Measurements from ENCODE around the gene WASL.

The WASL gene

GRCh38 chr7:123661765-123662164, 87.0 kb downstream of the WASL start:
- H3K27ac ChIP-seq (ENCODE audit: low read depth, low read length), result no peak overlapping the region
- H3K79me2 ChIP-seq (ENCODE audit: control insufficient read depth, insufficient read depth, low read length, unreplicated experiment), result no peaks in the 10 kb centered on the region
- H3K36me3 ChIP-seq (ENCODE audit: insufficient read depth, low read length), result no peaks in the 10 kb centered on the region
- no peak overlapping the region for H2AFZ ChIP-seq (ENCODE audit: low read length, unreplicated experiment)
- no peaks in the 10 kb centered on the region for H3K4me1 ChIP-seq (ENCODE audit: control insufficient read depth, insufficient read depth, low read length, unreplicated experiment)
- peaks cover 9% of the 10 kb centered on the region; the same call in 1 of the 2 replicates for H3K27me3 ChIP-seq (ENCODE audit: insufficient read depth, low read length)
- no peak overlapping the region for H3K4me3 ChIP-seq (ENCODE audit: low read depth, low read length)

GRCh38 chr7:123660514-123661354, 88.1 kb downstream of the WASL start:
- peaks cover 9% of the 10 kb centered on the region; the same call in 1 of the 2 replicates for H3K27me3 ChIP-seq (ENCODE audit: insufficient read depth, low read length)
- H3K27ac ChIP-seq (ENCODE audit: low read depth, low read length), result no peak overlapping the region
- no peak overlapping the region for H2AFZ ChIP-seq (ENCODE audit: low read length, unreplicated experiment)
- H3K4me3 ChIP-seq (ENCODE audit: low read depth, low read length), result no peak overlapping the region
- no peaks in the 10 kb centered on the region for H3K4me1 ChIP-seq (ENCODE audit: control insufficient read depth, insufficient read depth, low read length, unreplicated experiment)
- H3K36me3 ChIP-seq (ENCODE audit: insufficient read depth, low read length), result no peaks in the 10 kb centered on the region
- H3K79me2 ChIP-seq (ENCODE audit: control insufficient read depth, insufficient read depth, low read length, unreplicated experiment), result no peaks in the 10 kb centered on the region

GRCh38 chr7:123658023-123658422, 90.8 kb downstream of the WASL start:
- no peak overlapping the region for H3K27ac ChIP-seq (ENCODE audit: low read depth, low read length)
- H3K4me1 ChIP-seq (ENCODE audit: control insufficient read depth, insufficient read depth, low read length, unreplicated experiment), result no peaks in the 10 kb centered on the region
- H3K79me2 ChIP-seq (ENCODE audit: control insufficient read depth, insufficient read depth, low read length, unreplicated experiment), result no peaks in the 10 kb centered on the region
- peaks cover 9% of the 10 kb centered on the region; the same call in 1 of the 2 replicates for H3K27me3 ChIP-seq (ENCODE audit: insufficient read depth, low read length)
- no peak overlapping the region for H3K4me3 ChIP-seq (ENCODE audit: low read depth, low read length)
- no peak overlapping the region for H2AFZ ChIP-seq (ENCODE audit: low read length, unreplicated experiment)
- H3K36me3 ChIP-seq (ENCODE audit: insufficient read depth, low read length), result no peaks in the 10 kb centered on the region

- Histone ChIP-seq H3K79me2 (ENCODE audit: control insufficient read depth, insufficient read depth, low read length, unreplicated experiment) (no peaks in the 10 kb centered on the region), H2AFZ (ENCODE audit: low read length, unreplicated experiment) (no peak overlapping the region), H3K4me3 (ENCODE audit: low read depth, low read length) (no peak overlapping the region), H3K27ac (ENCODE audit: low read depth, low read length) (no peak overlapping the region), H3K27me3 (ENCODE audit: insufficient read depth, low read length) (peaks cover 9% of the 10 kb centered on the region; the same call in 1 of the 2 replicates), H3K36me3 (ENCODE audit: insufficient read depth, low read length) (no peaks in the 10 kb centered on the region), H3K4me1 (ENCODE audit: control insufficient read depth, insufficient read depth, low read length, unreplicated experiment) (no peaks in the 10 kb centered on the region)
Measured at GRCh38 chr7:123657304-123657685, 91.5 kb downstream of the WASL start.

- peaks cover 9% of the 10 kb centered on the region; the same call in 1 of the 2 replicates for H3K27me3 ChIP-seq (ENCODE audit: insufficient read depth, low read length)
- no peak overlapping the region for H3K4me3 ChIP-seq (ENCODE audit: low read depth, low read length)
- H3K27ac ChIP-seq (ENCODE audit: low read depth, low read length), result no peak overlapping the region
- no peaks in the 10 kb centered on the region for H3K4me1 ChIP-seq (ENCODE audit: control insufficient read depth, insufficient read depth, low read length, unreplicated experiment)
- no peaks in the 10 kb centered on the region for H3K36me3 ChIP-seq (ENCODE audit: insufficient read depth, low read length)
- no peak overlapping the region for H2AFZ ChIP-seq (ENCODE audit: low read length, unreplicated experiment)
- no peaks in the 10 kb centered on the region for H3K79me2 ChIP-seq (ENCODE audit: control insufficient read depth, insufficient read depth, low read length, unreplicated experiment)
Measured at GRCh38 chr7:123656544-123657303, 92.1 kb downstream of the WASL start.

GRCh38 chr7:123655614-123656013, 93.2 kb downstream of the WASL start, which contains the start of gene LMOD2:
TSS of gene LMOD2 (plus strand) at chr7:123655866. CDS start at chr7:123655964, 98 bp downstream.
- no peak within 1 kb of the TSS for H3K27ac ChIP-seq (ENCODE audit: low read depth, low read length)
- H3K36me3 ChIP-seq (ENCODE audit: insufficient read depth, low read length), result no peaks in the 10 kb centered on the region
- H3K27me3 ChIP-seq (ENCODE audit: insufficient read depth, low read length), result 0 out of 2 replicates have a peak, but pooled peaks cover 9% of the 10 kb centered on the region
- no peak within 1 kb of the TSS for H2AFZ ChIP-seq (ENCODE audit: low read length, unreplicated experiment)
- H3K4me3 ChIP-seq (ENCODE audit: low read depth, low read length), result no peak within 1 kb of the TSS
- H3K4me1 ChIP-seq (ENCODE audit: control insufficient read depth, insufficient read depth, low read length, unreplicated experiment), result no peaks in the 10 kb centered on the region
- H3K79me2 ChIP-seq (ENCODE audit: control insufficient read depth, insufficient read depth, low read length, unreplicated experiment), result no peaks in the 10 kb centered on the region

- H3K4me1 ChIP-seq (ENCODE audit: control insufficient read depth, insufficient read depth, low read length, unreplicated experiment), result no peaks in the 10 kb centered on the region
- H3K27ac ChIP-seq (ENCODE audit: low read depth, low read length), result no peak overlapping the region
- no peaks in the 10 kb centered on the region for H3K79me2 ChIP-seq (ENCODE audit: control insufficient read depth, insufficient read depth, low read length, unreplicated experiment)
- no peak overlapping the region for H2AFZ ChIP-seq (ENCODE audit: low read length, unreplicated experiment)
- H3K27me3 ChIP-seq (ENCODE audit: insufficient read depth, low read length), result no peaks in the 10 kb centered on the region
- no peaks in the 10 kb centered on the region for H3K36me3 ChIP-seq (ENCODE audit: insufficient read depth, low read length)
- no peak overlapping the region for H3K4me3 ChIP-seq (ENCODE audit: low read depth, low read length)
Measured at GRCh38 chr7:123653162-123653561, 95.6 kb downstream of the WASL start.

GRCh38 chr7:123652406-123652805, 96.4 kb downstream of the WASL start:
- H3K4me1 ChIP-seq (ENCODE audit: control insufficient read depth, insufficient read depth, low read length, unreplicated experiment), result no peaks in the 10 kb centered on the region
- H3K79me2 ChIP-seq (ENCODE audit: control insufficient read depth, insufficient read depth, low read length, unreplicated experiment), result no peaks in the 10 kb centered on the region
- no peak overlapping the region for H2AFZ ChIP-seq (ENCODE audit: low read length, unreplicated experiment)
- no peaks in the 10 kb centered on the region for H3K36me3 ChIP-seq (ENCODE audit: insufficient read depth, low read length)
- H3K27me3 ChIP-seq (ENCODE audit: insufficient read depth, low read length), result no peaks in the 10 kb centered on the region
- H3K27ac ChIP-seq (ENCODE audit: low read depth, low read length), result no peak overlapping the region
- no peak overlapping the region for H3K4me3 ChIP-seq (ENCODE audit: low read depth, low read length)

- Histone ChIP-seq H3K27me3 (ENCODE audit: insufficient read depth, low read length) (no peaks in the 10 kb centered on the region), H3K27ac (ENCODE audit: low read depth, low read length) (no peak overlapping the region), H3K79me2 (ENCODE audit: control insufficient read depth, insufficient read depth, low read length, unreplicated experiment) (no peaks in the 10 kb centered on the region), H3K4me1 (ENCODE audit: control insufficient read depth, insufficient read depth, low read length, unreplicated experiment) (no peaks in the 10 kb centered on the region), H3K36me3 (ENCODE audit: insufficient read depth, low read length) (no peaks in the 10 kb centered on the region), H2AFZ (ENCODE audit: low read length, unreplicated experiment) (no peak overlapping the region), H3K4me3 (ENCODE audit: low read depth, low read length) (no peak overlapping the region)
Measured at GRCh38 chr7:123650595-123650994, 98.2 kb downstream of the WASL start.

GRCh38 chr7:123649964-123650363, 98.8 kb downstream of the WASL start:
- Histone ChIP-seq H2AFZ (ENCODE audit: low read length, unreplicated experiment) (no peak overlapping the region), H3K79me2 (ENCODE audit: control insufficient read depth, insufficient read depth, low read length, unreplicated experiment) (no peaks in the 10 kb centered on the region), H3K27ac (ENCODE audit: low read depth, low read length) (no peak overlapping the region), H3K4me1 (ENCODE audit: control insufficient read depth, insufficient read depth, low read length, unreplicated experiment) (peaks cover 3% of the 10 kb centered on the region), H3K4me3 (ENCODE audit: low read depth, low read length) (no peak overlapping the region), H3K27me3 (ENCODE audit: insufficient read depth, low read length) (no peaks in the 10 kb centered on the region), H3K36me3 (ENCODE audit: insufficient read depth, low read length) (no peaks in the 10 kb centered on the region)
